ENCODE data around the gene RCSD1.
"Not testable (repeated sequence)": the region's sequence is repeated elsewhere in the genome, so short reads cannot be mapped to it uniquely, and the experiment has no call there.

Gene RCSD1

GRCh38 chr1:167629681-167630567 lies at the start of gene RCSD1:
RCSD1 (plus strand) TSS chr1:167630232; CDS start chr1:167630424, 192 bp downstream.
- DNase-seq: no peak

GRCh38 chr1:167582064-167582463 lies 48.0 kb upstream of the RCSD1 start:
- DNase-seq: no peak

GRCh38 chr1:167582722-167583121 lies 47.3 kb upstream of the RCSD1 start:
- no peak for DNase-seq

GRCh38 chr1:167584581-167584980 lies 45.5 kb upstream of the RCSD1 start:
- DNase-seq: no peak

- DNase-seq: no peak
These were observed 42.7 kb upstream of the RCSD1 start for GRCh38 chr1:167587342-167587741.

GRCh38 chr1:167587872-167588271 lies 42.2 kb upstream of the RCSD1 start:
- no peak for DNase-seq

GRCh38 chr1:167588361-167588760 lies 41.7 kb upstream of the RCSD1 start:
- DNase-seq: no peak

GRCh38 chr1:167592475-167592874 lies 37.6 kb upstream of the RCSD1 start:
- no peak for DNase-seq

GRCh38 chr1:167593860-167594259 lies 36.2 kb upstream of the RCSD1 start:
- DNase-seq: no peak

GRCh38 chr1:167594822-167595221 lies 35.2 kb upstream of the RCSD1 start:
- no peak for DNase-seq

GRCh38 chr1:167599957-167600581 lies 30.0 kb upstream of the RCSD1 start:
- peak in 1 of 2 donors; percentile 33 for DNase-seq

GRCh38 chr1:167601442-167602383 lies 28.3 kb upstream of the RCSD1 start:
- peak in 1 of 2 donors; percentile 3 for DNase-seq

- DNase-seq: no peak
These were observed 27.2 kb upstream of the RCSD1 start for GRCh38 chr1:167602840-167603239.

- DNase-seq: no peak
These were observed 24.5 kb upstream of the RCSD1 start for GRCh38 chr1:167605576-167605975.

GRCh38 chr1:167611983-167612382 lies 18.0 kb upstream of the RCSD1 start:
- no peak for DNase-seq

GRCh38 chr1:167612587-167613385 lies 17.2 kb upstream of the RCSD1 start:
- DNase-seq: no peak

GRCh38 chr1:167613984-167614383 lies 16.0 kb upstream of the RCSD1 start:
- DNase-seq: not testable (repeated sequence)

- DNase-seq: no peak
These were observed 15.2 kb upstream of the RCSD1 start for GRCh38 chr1:167614851-167615250.

- no peak for DNase-seq
These were observed 13.5 kb upstream of the RCSD1 start for GRCh38 chr1:167616521-167616920.

GRCh38 chr1:167617153-167618147 lies 12.6 kb upstream of the RCSD1 start:
- DNase-seq: no peak

- no peak for DNase-seq
These were observed 11.7 kb upstream of the RCSD1 start for GRCh38 chr1:167618366-167618765.

All from hippocampal formation (tissue), 2 donors.